Kidney (tissue), 14 donors: ENCODE measurements around the gene ALPP. TPM values are rescaled to one million over a fixed set of nuclear protein-coding genes. Genes with fewer than 3 reads are reported as not detected.
"Not testable (repeated sequence)": the region's sequence is repeated elsewhere in the genome, so short reads cannot be mapped to it uniquely, and the experiment has no call there.

Experiments
- DNase-seq, 5 donors: peaks; one replicate each; pipeline ENCODE4 v3.0.0-alpha.2; 2013 to 2020
- FAIRE-seq: peaks from 2 replicates; lab custom pipeline; 2012; peaks lifted over from hg19 to GRCh38; lab: Jason Lieb, UNC
- H3K27ac ChIP-seq, 2 donors: one replicate each; pipeline ENCODE4 v1.7.0; 2013; ENCODE audit warnings: low read depth in 2 of 2, low read length in 2 of 2, inconsistent platforms in 1 of 2
- H3K27me3 ChIP-seq: one replicate; pipeline ENCODE4 v1.7.1; 2013; ENCODE audit warnings: low read length, inconsistent platforms; ENCODE audit not compliant: control insufficient read depth, insufficient read depth
- H3K36me3 ChIP-seq, 3 donors: one replicate each; pipeline versions ENCODE4 v1.7.0 to v1.7.1; 2013; ENCODE audit warnings: low read length in 3 of 3, control low read depth in 1 of 3, inconsistent platforms in 1 of 3; ENCODE audit not compliant: insufficient read depth in 3 of 3, control insufficient read depth in 2 of 3
- H3K4me1 ChIP-seq, 3 donors: one replicate each; pipeline versions ENCODE4 v1.7.0 to v1.7.1; 2013; ENCODE audit warnings: low read length in 3 of 3, inconsistent platforms in 1 of 3, low read depth in 1 of 3; ENCODE audit not compliant: control insufficient read depth in 2 of 3, insufficient read depth in 2 of 3
- H3K4me3 ChIP-seq, 3 donors: one replicate each; pipeline versions ENCODE4 v1.7.0 to v1.8.1; 2013; ENCODE audit warnings: low read length in 3 of 3, control low read depth in 1 of 3, inconsistent platforms in 1 of 3
- H3K9ac ChIP-seq, 3 donors: one replicate each; pipeline versions ENCODE4 v1.7.0 to v1.7.1; 2013; ENCODE audit warnings: low read length in 3 of 3, control low read depth in 1 of 3, inconsistent platforms in 1 of 3
- H3K9me3 ChIP-seq, 3 donors: one replicate each; pipeline versions ENCODE4 v1.7.0 to v1.7.1; 2013; ENCODE audit warnings: low read length in 3 of 3, control low read depth in 1 of 3, inconsistent platforms in 1 of 3; ENCODE audit not compliant: control insufficient read depth in 2 of 3, insufficient read depth in 1 of 3
- intact Hi-C: fragments of 100-400 bp; cut with DNase I; formaldehyde crosslinking; loops from one replicate; pipeline ENCODE4 v1.11.1; 2022
- polyA plus RNA-seq: library from polyadenylated mRNA; stranded (reverse); fragments of 350-450 nt; fragmentation: Illumina TruSeq; extraction: RNeasy Lipid Tissue Mini Kit (QIAGEN cat#74804); gene quantifications from one replicate; pipeline ENCODE4 v1.2.3, GENCODE V29; 2014; ENCODE audit warnings: low read depth, low replicate concordance; ENCODE audit not compliant: insufficient read depth
- total RNA-seq: library from RNA; stranded (reverse); fragmentation: NEBNext Ultra II Directional; extraction: Animal tissue kit (Norgen Biotek cat#: 25700); gene quantifications from one replicate; pipeline ENCODE4 v1.2.1, GENCODE V29; 2021
- TF ChIP-seq, protein P1 (sequence below): IDR thresholded peaks from 3 replicates; pipeline ENCODE4 v1.5.1; 2012; ENCODE audit warnings: mild to moderate bottlenecking, moderate library complexity, borderline replicate concordance; ENCODE audit not compliant: insufficient read depth; ENCODE audit errors: extremely low read depth
- donor health status: control.
- donor health status: control.
- donor health status: control.
- donor health status: control.
- donor health status: control.
- donor health status: DM: yes; HTN: yes; CAD: no.
- donor health status: Normal renal cell carcinoma (clear cell type).

Gene ALPP
- total and polyA plus RNA-seq, 2 donors from 2014 or later = not detected

- Histone ChIP-seq H3K4me3 (no peak overlapping the region), H3K27me3 (no peaks in the 10 kb centered on the region), H3K9ac (no peak overlapping the region), H3K27ac (no peak overlapping the region), H3K4me1 (no peaks in the 10 kb centered on the region), H3K36me3 (no peaks in the 10 kb centered on the region), H3K9me3 (no peaks in the 10 kb centered on the region)
- peak in 1 of 5 donors; percentile 35 for DNase-seq
- no peak for FAIRE-seq
- intact Hi-C loops = no loop called here
- TF ChIP-seq, protein P1, sequence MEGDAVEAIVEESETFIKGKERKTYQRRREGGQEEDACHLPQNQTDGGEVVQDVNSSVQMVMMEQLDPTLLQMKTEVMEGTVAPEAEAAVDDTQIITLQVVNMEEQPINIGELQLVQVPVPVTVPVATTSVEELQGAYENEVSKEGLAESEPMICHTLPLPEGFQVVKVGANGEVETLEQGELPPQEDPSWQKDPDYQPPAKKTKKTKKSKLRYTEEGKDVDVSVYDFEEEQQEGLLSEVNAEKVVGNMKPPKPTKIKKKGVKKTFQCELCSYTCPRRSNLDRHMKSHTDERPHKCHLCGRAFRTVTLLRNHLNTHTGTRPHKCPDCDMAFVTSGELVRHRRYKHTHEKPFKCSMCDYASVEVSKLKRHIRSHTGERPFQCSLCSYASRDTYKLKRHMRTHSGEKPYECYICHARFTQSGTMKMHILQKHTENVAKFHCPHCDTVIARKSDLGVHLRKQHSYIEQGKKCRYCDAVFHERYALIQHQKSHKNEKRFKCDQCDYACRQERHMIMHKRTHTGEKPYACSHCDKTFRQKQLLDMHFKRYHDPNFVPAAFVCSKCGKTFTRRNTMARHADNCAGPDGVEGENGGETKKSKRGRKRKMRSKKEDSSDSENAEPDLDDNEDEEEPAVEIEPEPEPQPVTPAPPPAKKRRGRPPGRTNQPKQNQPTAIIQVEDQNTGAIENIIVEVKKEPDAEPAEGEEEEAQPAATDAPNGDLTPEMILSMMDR = no peak
Observed at GRCh38 chr2:232365621-232366321, 12.8 kb upstream of the ALPP start.

- FAIRE-seq, DNase-seq: not testable (repeated sequence)
Observed at GRCh38 chr2:232366461-232366860, 12.1 kb upstream of the ALPP start.

GRCh38 chr2:232367016-232367415, 11.5 kb upstream of the ALPP start:
- DNase-seq (no peak), FAIRE-seq (no peak)
- TF ChIP-seq, protein P1 = no peak
- Histone ChIP-seq H3K4me1 (no peaks in the 10 kb centered on the region), H3K36me3 (no peaks in the 10 kb centered on the region), H3K27me3 (no peaks in the 10 kb centered on the region), H3K27ac (no peak overlapping the region), H3K9ac (no peak overlapping the region), H3K9me3 (no peaks in the 10 kb centered on the region), H3K4me3 (no peak overlapping the region)
- intact Hi-C loops = no loop called here

More at GRCh38 chr2:232366461-232366860, 12.1 kb upstream of the ALPP start:
- H3K9ac ChIP-seq, H3K36me3 ChIP-seq, H3K27me3 ChIP-seq, intact Hi-C loops, H3K27ac ChIP-seq, H3K9me3 ChIP-seq, H3K4me3 ChIP-seq, H3K4me1 ChIP-seq: not testable (repeated sequence)

DNA sequence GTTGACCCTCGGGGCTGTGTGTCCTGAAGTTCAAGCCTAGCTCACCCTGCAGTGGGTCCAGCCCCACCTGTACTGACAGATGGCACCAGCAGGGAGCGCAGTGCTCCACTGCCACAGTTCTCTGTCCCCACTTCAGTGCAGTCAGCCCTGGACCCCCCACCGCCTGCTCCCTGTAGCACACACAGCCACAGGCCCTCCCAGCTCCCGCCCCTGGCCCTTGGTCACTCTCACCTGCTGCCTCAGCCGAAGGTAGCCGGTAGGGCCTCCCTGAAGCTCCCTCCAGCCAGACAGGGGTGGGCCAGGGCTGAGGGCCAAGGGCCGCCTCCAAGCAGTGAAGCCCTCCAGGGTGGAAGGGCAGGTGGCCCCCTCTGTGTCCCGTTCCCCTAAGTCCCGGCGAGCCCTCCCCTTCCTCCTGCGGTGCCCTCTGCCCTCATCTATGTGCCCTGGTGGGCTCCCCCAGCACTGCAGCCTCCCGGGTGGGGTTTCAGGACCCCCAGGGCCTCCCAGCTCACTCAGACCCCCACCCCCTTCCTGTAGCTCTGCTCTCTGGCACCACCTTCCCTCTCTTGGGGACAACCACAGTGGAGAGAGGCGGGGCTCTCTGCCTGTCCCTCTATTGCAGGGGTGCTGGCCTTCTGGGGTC, 10.8 kb upstream of the ALPP start:
- no peaks in the 10 kb centered on the region for H3K36me3 ChIP-seq
- FAIRE-seq (no peak), DNase-seq (peak in 1 of 5 donors; percentile 68)
- no peaks in the 10 kb centered on the region for H3K9me3 ChIP-seq
- no peaks in the 10 kb centered on the region for H3K27me3 ChIP-seq
- intact Hi-C loops = no loop called here
- no peak overlapping the region for H3K27ac ChIP-seq
- no peaks in the 10 kb centered on the region for H3K4me1 ChIP-seq
- TF ChIP-seq, protein P1 = no peak
- H3K9ac ChIP-seq = no peak overlapping the region
- H3K4me3 ChIP-seq = no peak overlapping the region
